ENCODE results near the gene PGD. TPM values are rescaled to one million over a fixed set of nuclear protein-coding genes. Genes with fewer than 3 reads are reported as not detected.
"Not testable (repeated sequence)": the region's sequence is repeated elsewhere in the genome, so short reads cannot be mapped to it uniquely, and the experiment has no call there.

The PGD gene
- 44.6 and 55.6 TPM in 2 replicates for total RNA-seq (2014; rRNA removed; shearing (Covaris generic))

DNA sequence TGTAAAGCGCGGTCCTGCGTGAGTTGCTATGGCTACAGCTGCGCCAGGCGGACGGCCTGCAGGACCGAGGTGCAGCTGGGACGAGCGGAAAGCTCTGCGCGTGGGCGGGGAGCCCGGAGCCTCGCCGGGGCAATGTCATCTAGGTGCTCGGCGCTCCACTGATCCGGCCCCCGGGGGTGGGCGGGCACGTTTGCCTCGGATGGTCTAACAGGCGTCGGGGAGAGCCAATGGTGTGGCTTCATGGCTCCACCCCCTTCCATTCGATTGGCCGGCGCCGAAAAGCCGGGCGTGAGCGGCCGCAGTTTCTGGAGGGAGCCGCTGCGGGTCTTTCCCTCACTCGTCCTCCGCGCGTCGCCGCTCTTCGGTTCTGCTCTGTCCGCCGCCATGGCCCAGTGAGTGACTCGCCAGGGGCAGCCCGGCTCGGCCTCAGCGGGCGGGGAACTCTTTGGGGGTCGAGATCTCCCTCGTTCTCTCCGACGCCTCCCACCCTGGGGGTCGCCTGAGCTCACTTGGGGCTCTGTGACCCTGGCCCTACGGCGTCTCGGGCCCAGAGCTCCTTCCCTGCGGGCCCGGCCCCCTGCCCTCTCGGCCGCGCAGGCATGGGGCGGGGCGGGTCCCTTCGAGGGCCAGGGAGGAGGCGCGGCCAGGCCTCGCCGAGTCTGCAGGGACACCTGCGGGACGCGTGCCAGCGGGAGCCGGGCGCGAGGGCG, at the start of gene PGD:
Gene PGD (plus strand): TSS at position 331 of the 710 bp plus-strand sequence. CDS start 54 bp downstream, at position 385.
- Histone ChIP-seq H3K4me1 (replicated peaks) (peaks cover 34% of the 10 kb centered on the region), H3K4me3 (peak within 1 kb of the TSS; percentile 69), H3K27ac (peak within 1 kb of the TSS; percentile 34), H3K27me3 (replicated peaks) (no peaks in the 10 kb centered on the region), H3K36me3 (peaks cover 17% of the 10 kb centered on the region), H3K9me3 (replicated peaks) (no peaks in the 10 kb centered on the region)
- peak; percentile 96 to 98 for DNase-seq (ENCODE audit: low read depth in 1 of 2, low spot score in 2 of 2)

GRCh38 chr1:10353282-10353681, 45.6 kb upstream of the PGD start:
- Histone ChIP-seq H3K4me3 (no peak overlapping the region), H3K9me3 (replicated peaks) (no peaks in the 10 kb centered on the region), H3K27ac (no peak overlapping the region), H3K4me1 (replicated peaks) (no peaks in the 10 kb centered on the region), H3K36me3 (peaks cover 7% of the 10 kb centered on the region; the same call in 1 of the 2 replicates), H3K27me3 (replicated peaks) (no peaks in the 10 kb centered on the region)
- DNase-seq (ENCODE audit: low read depth in 1 of 2, low spot score in 2 of 2): no peak

DNA sequence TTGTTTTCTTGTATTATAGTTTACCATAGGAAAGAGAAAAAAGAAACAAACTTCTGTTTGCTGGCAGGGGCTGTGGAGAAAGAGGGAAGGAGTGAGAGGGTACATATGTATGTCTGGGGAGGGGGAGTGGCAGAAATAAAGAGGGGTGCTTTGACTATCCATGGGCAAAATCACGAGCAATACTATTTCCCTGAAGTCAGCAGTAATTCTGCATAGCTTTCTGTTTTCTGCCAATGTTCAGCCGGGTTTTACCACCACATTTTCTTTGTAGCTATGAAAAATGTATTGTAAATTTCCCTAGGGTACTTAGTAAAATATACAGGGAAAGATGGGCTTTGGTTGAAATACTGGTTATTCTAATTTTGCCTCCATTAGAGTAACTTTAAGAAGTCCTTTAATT, 45.2 kb upstream of the PGD start:
- H3K9me3 ChIP-seq (replicated peaks): no peaks in the 10 kb centered on the region
- no peak for DNase-seq (ENCODE audit: low read depth in 1 of 2, low spot score in 2 of 2)

GRCh38 chr1:10360045-10360444, 38.8 kb upstream of the PGD start:
- Histone ChIP-seq H3K9me3 (replicated peaks) (no peaks in the 10 kb centered on the region), H3K36me3 (peaks cover 10% of the 10 kb centered on the region), H3K27me3 (replicated peaks) (no peaks in the 10 kb centered on the region), H3K4me1 (replicated peaks) (peaks cover 11% of the 10 kb centered on the region), H3K27ac (no peak overlapping the region), H3K4me3 (no peak overlapping the region)
- DNase-seq (ENCODE audit: low read depth in 1 of 2, low spot score in 2 of 2): no peak

More for the DNA sequence above, 45.2 kb upstream of the PGD start:
- Histone ChIP-seq H3K36me3 (peaks cover 5% of the 10 kb centered on the region; the same call in 1 of the 2 replicates), H3K4me1 (replicated peaks) (no peaks in the 10 kb centered on the region), H3K27me3 (replicated peaks) (no peaks in the 10 kb centered on the region), H3K4me3 (no peak overlapping the region), H3K27ac (no peak overlapping the region)

GRCh38 chr1:10361515-10361914, 37.3 kb upstream of the PGD start:
- Histone ChIP-seq H3K4me3 (no peak overlapping the region), H3K27me3 (replicated peaks) (no peaks in the 10 kb centered on the region), H3K36me3 (peaks cover 18% of the 10 kb centered on the region), H3K9me3 (replicated peaks) (no peaks in the 10 kb centered on the region), H3K4me1 (replicated peaks) (peaks cover 11% of the 10 kb centered on the region), H3K27ac (no peak overlapping the region)
- DNase-seq (ENCODE audit: low read depth in 1 of 2, low spot score in 2 of 2): no peak

- Histone ChIP-seq H3K4me1 (replicated peaks) (no peaks in the 10 kb centered on the region), H3K27me3 (replicated peaks) (no peaks in the 10 kb centered on the region), H3K4me3 (no peak overlapping the region), H3K27ac (no peak overlapping the region), H3K9me3 (replicated peaks) (no peaks in the 10 kb centered on the region), H3K36me3 (peaks cover 21% of the 10 kb centered on the region)
- no peak for DNase-seq (ENCODE audit: low read depth in 1 of 2, low spot score in 2 of 2)
These were observed 30.7 kb upstream of the PGD start for GRCh38 chr1:10368194-10368593.

DNA sequence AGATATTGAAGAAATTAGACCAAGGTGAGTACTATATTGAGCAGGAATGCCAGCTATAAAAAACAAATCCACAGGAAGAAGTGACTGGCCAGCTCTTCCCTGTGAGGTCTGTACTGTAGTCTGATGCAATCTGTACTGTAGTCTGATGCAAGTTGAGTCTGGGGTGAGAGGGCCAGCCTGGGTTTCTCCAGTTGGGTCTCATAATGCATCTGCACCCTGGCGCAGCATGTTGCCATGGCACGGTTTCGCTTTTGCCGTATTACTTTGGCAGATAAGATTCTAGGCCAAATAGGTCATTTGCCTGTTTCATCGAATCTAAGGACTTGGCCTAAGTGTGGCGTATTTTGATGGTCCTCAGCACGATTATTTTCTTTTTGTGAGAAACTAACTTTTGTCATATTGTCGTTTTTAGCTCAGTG, 24.4 kb upstream of the PGD start:
- H3K27ac ChIP-seq: no peak overlapping the region
- no peaks in the 10 kb centered on the region for H3K4me1 ChIP-seq (replicated peaks)
- H3K9me3 ChIP-seq (replicated peaks): no peaks in the 10 kb centered on the region
- peaks cover 34% of the 10 kb centered on the region for H3K36me3 ChIP-seq
- DNase-seq (ENCODE audit: low read depth in 1 of 2, low spot score in 2 of 2): no peak
- H3K4me3 ChIP-seq: no peak overlapping the region
- H3K27me3 ChIP-seq (replicated peaks): no peaks in the 10 kb centered on the region

GRCh38 chr1:10377365-10378029, 21.4 kb upstream of the PGD start:
- H3K9me3 ChIP-seq (replicated peaks); H3K4me3 ChIP-seq; H3K27me3 ChIP-seq (replicated peaks); H3K27ac ChIP-seq: not testable (repeated sequence)
- peak; percentile 64 to 74 for DNase-seq (ENCODE audit: low read depth in 1 of 2, low spot score in 2 of 2)
- Histone ChIP-seq H3K36me3 (peaks cover 27% of the 10 kb centered on the region), H3K4me1 (replicated peaks) (peaks cover 14% of the 10 kb centered on the region)

- peaks cover 14% of the 10 kb centered on the region for H3K4me1 ChIP-seq (replicated peaks)
- H3K4me3 ChIP-seq: no peak overlapping the region
- DNase-seq (ENCODE audit: low read depth in 1 of 2, low spot score in 2 of 2): no peak
- H3K27ac ChIP-seq: no peak overlapping the region
- no peaks in the 10 kb centered on the region for H3K9me3 ChIP-seq (replicated peaks)
- no peaks in the 10 kb centered on the region for H3K27me3 ChIP-seq (replicated peaks)
- H3K36me3 ChIP-seq: peaks cover 27% of the 10 kb centered on the region
These were observed 20.6 kb upstream of the PGD start for GRCh38 chr1:10378081-10378841.

DNA sequence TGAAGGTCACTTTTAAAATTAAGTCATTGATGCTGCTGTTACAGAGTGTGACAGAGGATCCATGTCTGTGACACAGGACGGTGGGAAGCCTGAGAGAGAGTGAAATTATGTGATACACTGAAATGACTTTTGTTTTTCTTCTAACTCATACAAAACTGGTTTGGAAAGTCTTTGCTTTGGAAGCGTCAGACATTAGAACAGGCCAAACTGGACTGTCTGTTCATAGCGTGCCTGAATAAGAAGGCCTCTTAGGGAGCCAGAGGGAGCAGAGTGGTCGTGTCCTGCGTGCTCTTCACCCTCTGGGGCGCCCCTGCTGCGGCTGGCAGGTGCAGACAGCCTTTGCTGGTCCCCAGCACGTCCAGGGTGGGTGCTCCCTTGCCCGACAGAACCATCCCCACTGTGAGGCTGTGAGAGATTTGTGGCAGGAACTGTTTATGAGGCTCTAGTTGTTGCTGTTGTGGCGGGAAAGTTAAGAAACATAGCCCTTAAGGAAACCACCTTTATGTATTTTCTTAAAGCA, 19.7 kb upstream of the PGD start:
- H3K27me3 ChIP-seq (replicated peaks): no peaks in the 10 kb centered on the region
- H3K36me3 ChIP-seq: peaks cover 27% of the 10 kb centered on the region
- no peak for DNase-seq (ENCODE audit: low read depth in 1 of 2, low spot score in 2 of 2)
- no peak overlapping the region for H3K27ac ChIP-seq
- no peaks in the 10 kb centered on the region for H3K9me3 ChIP-seq (replicated peaks)
- H3K4me3 ChIP-seq: no peak overlapping the region
- H3K4me1 ChIP-seq (replicated peaks): peaks cover 14% of the 10 kb centered on the region

DNA sequence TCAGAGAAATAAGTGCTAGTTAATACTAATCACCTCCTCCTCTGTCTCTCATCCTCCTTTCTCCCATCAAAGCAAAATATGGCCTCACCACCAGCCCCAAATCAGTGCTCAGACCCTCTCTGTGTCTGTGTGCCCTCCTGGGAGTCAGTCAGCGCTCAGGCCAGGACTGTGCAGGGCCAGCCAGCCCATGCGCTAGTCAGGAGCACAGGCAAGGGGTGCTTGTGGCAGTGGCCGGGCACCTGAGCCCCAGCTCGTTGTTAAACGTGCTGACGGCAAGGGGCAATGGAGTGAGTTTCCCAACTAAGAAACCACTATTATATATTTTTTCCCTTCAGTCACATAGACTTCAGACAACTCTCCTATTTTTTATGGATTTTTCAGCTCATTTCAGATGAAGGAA, 19.2 kb upstream of the PGD start:
- DNase-seq (ENCODE audit: low read depth in 1 of 2, low spot score in 2 of 2): no peak
- Histone ChIP-seq H3K4me3 (no peak overlapping the region), H3K27me3 (replicated peaks) (no peaks in the 10 kb centered on the region), H3K27ac (no peak overlapping the region), H3K36me3 (peaks cover 23% of the 10 kb centered on the region), H3K9me3 (replicated peaks) (no peaks in the 10 kb centered on the region), H3K4me1 (replicated peaks) (peaks cover 14% of the 10 kb centered on the region)

GRCh38 chr1:10380594-10381275, 18.1 kb upstream of the PGD start:
- peak overlapping the region; percentile 28 for H3K27ac ChIP-seq
- H3K36me3 ChIP-seq: peaks cover 16% of the 10 kb centered on the region; the same call in 1 of the 2 replicates
- DNase-seq (ENCODE audit: low read depth in 1 of 2, low spot score in 2 of 2): peak; percentile 70 to 79
- no peaks in the 10 kb centered on the region for H3K27me3 ChIP-seq (replicated peaks)
- no peaks in the 10 kb centered on the region for H3K9me3 ChIP-seq (replicated peaks)
- no peak overlapping the region for H3K4me3 ChIP-seq
- H3K4me1 ChIP-seq (replicated peaks): peaks cover 14% of the 10 kb centered on the region

DNA sequence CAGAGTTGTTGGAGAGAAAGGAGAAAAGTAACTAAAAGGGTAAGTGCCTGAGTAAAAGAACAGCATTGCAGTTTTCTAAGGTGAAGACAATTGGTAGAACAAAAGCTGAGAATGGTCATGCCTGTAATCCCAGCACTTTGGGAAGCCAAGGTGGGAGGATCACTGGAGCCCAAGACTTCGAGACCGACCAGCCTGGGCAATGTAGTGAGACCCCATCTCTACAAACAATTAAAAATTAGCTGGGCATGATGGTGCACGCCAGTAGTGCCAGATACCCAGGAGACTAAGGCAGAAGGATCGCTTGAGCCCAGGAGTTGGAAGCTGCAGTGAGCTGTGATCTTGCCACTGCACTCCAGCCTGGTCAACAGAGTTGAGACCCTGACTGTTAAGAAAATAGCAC, 15.2 kb upstream of the PGD start:
- Histone ChIP-seq H3K36me3 (no peaks in the 10 kb centered on the region), H3K4me1 (replicated peaks) (peaks cover 17% of the 10 kb centered on the region), H3K4me3 (no peak overlapping the region), H3K27me3 (replicated peaks) (no peaks in the 10 kb centered on the region), H3K27ac (no peak overlapping the region), H3K9me3 (replicated peaks) (no peaks in the 10 kb centered on the region)
- DNase-seq (ENCODE audit: low read depth in 1 of 2, low spot score in 2 of 2): no peak

Data from SJSA1 (cell line).